Trophoblast cell (in vitro differentiated cells and primary cell): ENCODE measurements around the gene DDX56.

Experiments used
- DNase-seq, 2 donors: peaks; one replicate each; pipeline ENCODE4 v3.0.0-alpha.2; 2016
- H2AFZ ChIP-seq: 2 replicates; pipeline ENCODE4 v1.6.1; 2013; ENCODE audit warnings: low read length, moderate library complexity, mild to moderate bottlenecking; ENCODE audit not compliant: insufficient read depth, poor library complexity
- H2AK5ac ChIP-seq: 2 replicates; pipeline ENCODE4 v1.6.1; 2013; ENCODE audit warnings: mild to moderate bottlenecking, low read length
- H2BK120ac ChIP-seq: 2 replicates; pipeline ENCODE4 v1.6.1; 2013; ENCODE audit warnings: low read length, mild to moderate bottlenecking, moderate library complexity; ENCODE audit not compliant: insufficient read depth, poor library complexity
- H2BK12ac ChIP-seq: 2 replicates; pipeline ENCODE4 v1.6.1; 2013; ENCODE audit warnings: mild to moderate bottlenecking, low read length, moderate library complexity
- H2BK5ac ChIP-seq: 2 replicates; pipeline ENCODE4 v1.6.1; 2013; ENCODE audit warnings: low read length, low read depth, moderate library complexity, mild to moderate bottlenecking; ENCODE audit not compliant: poor library complexity
- H3K14ac ChIP-seq: 2 replicates; pipeline ENCODE4 v1.6.1; 2013; ENCODE audit warnings: mild to moderate bottlenecking, low read length
- H3K18ac ChIP-seq: 2 replicates; pipeline ENCODE4 v1.6.1; 2013; ENCODE audit warnings: mild to moderate bottlenecking, low read length
- H3K23ac ChIP-seq: 2 replicates; pipeline ENCODE4 v1.6.1; 2013; ENCODE audit warnings: low read length
- H3K27ac ChIP-seq: 2 replicates; pipeline ENCODE4 v1.5.1; 2013; ENCODE audit warnings: low read depth, mild to moderate bottlenecking, inconsistent platforms, low read length, moderate library complexity
- H3K27me3 ChIP-seq: 2 replicates; pipeline ENCODE4 v1.6.1; 2013; ENCODE audit warnings: inconsistent platforms, mild to moderate bottlenecking, low read length, moderate library complexity; ENCODE audit not compliant: insufficient read depth
- H3K36me3 ChIP-seq, 2 experiments: 1 replicate in 1 of 2; 2 replicates in 1 of 2; pipeline ENCODE4 v1.6.1; 2013; ENCODE audit warnings: low read length in 2 of 2, mild to moderate bottlenecking in 2 of 2, moderate library complexity in 1 of 2; ENCODE audit not compliant: insufficient read depth in 2 of 2, control insufficient read depth in 1 of 2
- H3K4ac ChIP-seq: 2 replicates; pipeline ENCODE4 v1.6.1; 2013; ENCODE audit warnings: low read depth, mild to moderate bottlenecking, low read length, moderate library complexity
- H3K4me1 ChIP-seq, 2 experiments: 1 replicate in 1 of 2; 2 replicates in 1 of 2; pipeline ENCODE4 v1.6.1; 2013; ENCODE audit warnings: low read length in 2 of 2, mild to moderate bottlenecking in 2 of 2, moderate library complexity in 1 of 2; ENCODE audit not compliant: insufficient read depth in 2 of 2, control insufficient read depth in 1 of 2
- H3K4me2 ChIP-seq: 2 replicates; pipeline ENCODE4 v1.6.1; 2013; ENCODE audit warnings: inconsistent platforms, mild to moderate bottlenecking, low read length, moderate library complexity
- H3K4me3 ChIP-seq: 2 replicates; pipeline ENCODE4 v1.5.1; 2013; ENCODE audit warnings: mild to moderate bottlenecking, low read depth, low read length, inconsistent platforms
- H3K79me1 ChIP-seq: one replicate; pipeline ENCODE4 v1.6.1; 2013; ENCODE audit warnings: low read length
- H3K79me2 ChIP-seq: 2 replicates; pipeline ENCODE4 v1.6.1; 2013; ENCODE audit warnings: low read length, mild to moderate bottlenecking; ENCODE audit not compliant: control insufficient read depth, insufficient read depth, poor library complexity
- H3K9ac ChIP-seq: 2 replicates; pipeline ENCODE4 v1.6.1; 2013; ENCODE audit warnings: mild to moderate bottlenecking, low read length
- H3K9me3 ChIP-seq: 2 replicates; pipeline ENCODE4 v1.6.1; 2013; ENCODE audit warnings: low read depth, mild to moderate bottlenecking, control low read depth, inconsistent platforms, low read length; ENCODE audit not compliant: insufficient read depth
- H4K12ac ChIP-seq: 2 replicates; pipeline ENCODE4 v1.6.1; 2013; ENCODE audit warnings: low read depth, mild to moderate bottlenecking, low read length, moderate library complexity
- H4K8ac ChIP-seq: 2 replicates; pipeline ENCODE4 v1.6.1; 2013; ENCODE audit warnings: low read depth, mild to moderate bottlenecking, low read length, moderate library complexity
- H4K91ac ChIP-seq: one replicate; pipeline ENCODE4 v1.6.1; 2013; ENCODE audit warnings: low read depth, mild to moderate bottlenecking, low read length, moderate library complexity
- WGBS: extraction: QIAGEN DNeasy Blood & Tissue Kit; methylation state at CpG from one replicate; pipeline ENCODE4 v1.1.7; 2013; ENCODE audit warnings: missing lambda C conversion rate; ENCODE audit not compliant: insufficient read length, insufficient coverage; ENCODE audit errors: extremely low coverage; 5-methylcytosine and 5-hydroxymethylcytosine counted together

Gene DDX56

GRCh38 chr7:44615793-44616192 lies 42.1 kb upstream of the DDX56 start:
- H2AFZ ChIP-seq: no peak overlapping the region
- no CpG with 5 or more reads among the region's 5 CpGs for WGBS
- H3K4me2 ChIP-seq: no peak overlapping the region
- no peak overlapping the region for H4K12ac ChIP-seq
- H3K4me3 ChIP-seq: no peak overlapping the region
- DNase-seq: no peak
- H2BK5ac ChIP-seq: no peak overlapping the region
- H2BK12ac ChIP-seq: no peak overlapping the region
- H3K9me3 ChIP-seq: no peaks in the 10 kb centered on the region
- H2AK5ac ChIP-seq: no peak overlapping the region
- H3K27ac ChIP-seq: peak overlapping the region; percentile 57
- H4K91ac ChIP-seq: peak overlapping the region; percentile 47
- no peaks in the 10 kb centered on the region for H3K27me3 ChIP-seq
- no peak overlapping the region for H3K23ac ChIP-seq
- H3K79me2 ChIP-seq: peaks cover 14% of the 10 kb centered on the region
- H4K8ac ChIP-seq: no peak overlapping the region
- no peak overlapping the region for H3K9ac ChIP-seq
- peak overlapping the region; percentile 17 for H2BK120ac ChIP-seq
- no peaks in the 10 kb centered on the region for H3K36me3 ChIP-seq
- peaks cover 12 to 23% of the 10 kb centered on the region in 2 experiments for H3K4me1 ChIP-seq
- H3K4ac ChIP-seq: peak overlapping the region; percentile 81
- no peak overlapping the region for H3K14ac ChIP-seq
- H3K79me1 ChIP-seq: peaks cover 13% of the 10 kb centered on the region
- H3K18ac ChIP-seq: no peak overlapping the region

- Histone ChIP-seq H4K12ac (no peak overlapping the region), H3K36me3 (no peaks in the 10 kb centered on the region), H3K4me1 (peaks cover 12 to 23% of the 10 kb centered on the region in 2 experiments), H3K9me3 (no peaks in the 10 kb centered on the region), H2BK5ac (no peak overlapping the region), H3K18ac (peak overlapping the region; percentile 67), H3K4me3 (no peak overlapping the region), H3K4me2 (no peak overlapping the region), H3K4ac (peak overlapping the region; percentile 87), H2AFZ (peak overlapping the region; percentile 73), H3K27me3 (no peaks in the 10 kb centered on the region), H3K23ac (no peak overlapping the region), H2BK12ac (peak overlapping the region; percentile 8), H4K91ac (peak overlapping the region; percentile 42), H2AK5ac (no peak overlapping the region), H4K8ac (peak overlapping the region; percentile 56), H3K27ac (peak overlapping the region; percentile 57), H3K79me1 (peaks cover 13% of the 10 kb centered on the region), H3K9ac (no peak overlapping the region), H3K79me2 (peaks cover 14% of the 10 kb centered on the region), H2BK120ac (no peak overlapping the region), H3K14ac (no peak overlapping the region)
- DNase-seq: peak in 1 of 2 donors; percentile 12
- no CpG with 5 or more reads among the region's 2 CpGs for WGBS
Measured at GRCh38 chr7:44615149-44615611, 41.5 kb upstream of the DDX56 start.

GRCh38 chr7:44609829-44610228 lies 36.1 kb upstream of the DDX56 start:
- Histone ChIP-seq H2AK5ac (no peak overlapping the region), H3K27ac (no peak overlapping the region), H3K36me3 (no peaks in the 10 kb centered on the region), H3K9me3 (no peaks in the 10 kb centered on the region), H2BK12ac (no peak overlapping the region), H3K4ac (peak overlapping the region; percentile 75), H3K4me1 (peaks cover 7 to 8% of the 10 kb centered on the region in 2 experiments), H4K12ac (no peak overlapping the region), H4K91ac (no peak overlapping the region), H2AFZ (no peak overlapping the region), H2BK120ac (no peak overlapping the region), H3K4me2 (no peak overlapping the region), H3K27me3 (no peaks in the 10 kb centered on the region), H3K18ac (no peak overlapping the region), H3K23ac (no peak overlapping the region), H3K79me2 (peaks cover 14% of the 10 kb centered on the region), H3K14ac (no peak overlapping the region), H4K8ac (no peak overlapping the region), H2BK5ac (no peak overlapping the region), H3K4me3 (no peak overlapping the region), H3K9ac (no peak overlapping the region), H3K79me1 (peaks cover 4% of the 10 kb centered on the region)
- WGBS: no CpG with 5 or more reads among the region's 3 CpGs
- no peak for DNase-seq

- Histone ChIP-seq H2BK5ac (peak overlapping the region; percentile 74), H2AK5ac (no peak overlapping the region), H3K79me1 (peaks cover 4% of the 10 kb centered on the region), H3K4ac (peak overlapping the region; percentile 99), H3K36me3 (no peaks in the 10 kb centered on the region), H3K18ac (no peak overlapping the region), H3K9me3 (no peaks in the 10 kb centered on the region), H3K4me2 (no peak overlapping the region), H3K27ac (no peak overlapping the region), H3K4me1 (peaks cover 7 to 8% of the 10 kb centered on the region in 2 experiments), H4K91ac (peak overlapping the region; percentile 63), H2AFZ (peak overlapping the region; percentile 46), H3K23ac (no peak overlapping the region), H4K8ac (no peak overlapping the region), H3K79me2 (peaks cover 14% of the 10 kb centered on the region), H2BK120ac (no peak overlapping the region), H3K9ac (no peak overlapping the region), H3K14ac (no peak overlapping the region), H2BK12ac (no peak overlapping the region), H3K4me3 (no peak overlapping the region), H4K12ac (no peak overlapping the region), H3K27me3 (no peaks in the 10 kb centered on the region)
- no CpG with 5 or more reads among the region's 14 CpGs for WGBS
- peak in 1 of 2 donors; percentile 24 for DNase-seq
Measured at GRCh38 chr7:44608916-44609648, 35.4 kb upstream of the DDX56 start.
